ENCODE measurements around the gene STX4.

The STX4 gene

GRCh38 chr16:31083556-31083955, 50.2 kb downstream of the STX4 start:
- no peak for DNase-seq (ENCODE audit: low read depth in 3 of 3)

GRCh38 chr16:31083981-31084380, 50.6 kb downstream of the STX4 start:
- DNase-seq (ENCODE audit: low read depth in 3 of 3): no peak

- DNase-seq (ENCODE audit: low read depth in 3 of 3): no peak
Measured at GRCh38 chr16:31084584-31085302, 51.4 kb downstream of the STX4 start.

- DNase-seq (ENCODE audit: low read depth in 3 of 3): no peak
Measured at GRCh38 chr16:31085411-31085810, 52.1 kb downstream of the STX4 start.

- no peak for DNase-seq (ENCODE audit: low read depth in 3 of 3)
Measured at GRCh38 chr16:31085873-31086628, 52.7 kb downstream of the STX4 start.

GRCh38 chr16:31086629-31086906, 53.2 kb downstream of the STX4 start:
- DNase-seq (ENCODE audit: low read depth in 3 of 3): no peak

GRCh38 chr16:31087481-31087880, 54.1 kb downstream of the STX4 start:
- DNase-seq (ENCODE audit: low read depth in 3 of 3): no peak

GRCh38 chr16:31087971-31088370, 54.6 kb downstream of the STX4 start:
- DNase-seq (ENCODE audit: low read depth in 3 of 3): no peak

- no peak for DNase-seq (ENCODE audit: low read depth in 3 of 3)
Measured at GRCh38 chr16:31088459-31089183, 55.3 kb downstream of the STX4 start, which contains the start of gene PRSS53. PRSS53 (minus strand) TSS chr16:31088943; CDS start chr16:31088809, 134 bp downstream.

- no peak for DNase-seq (ENCODE audit: low read depth in 3 of 3)
Measured at GRCh38 chr16:31089199-31089598, 55.8 kb downstream of the STX4 start.

Data from stimulated activated CD4-positive, alpha-beta T cell treated with anti-CD3 and anti-CD28 coated beads, TNF-alpha, amount 100 ng/mL, for 24 hours (primary cell).